IMR-90 (cell line): Measurements from ENCODE around the gene EXOG. TPM values are rescaled to one million over a fixed set of nuclear protein-coding genes. Genes with fewer than 3 reads are reported as not detected.

Source experiments
- ATAC-seq: fragments of 200-7000 bp; cut with Tn5 transposase; 2 replicates; pipeline ENCODE4 v1.9.1; 2020; ENCODE audit warnings: low read depth, mild to moderate bottlenecking, moderate library complexity
- BruUV-seq: library from RNA; stranded (reverse); fragments of 400-500 nt; replicated peaks from 2 replicates; lab custom pipeline; 2021; lab: Mats Ljungman, UMichigan
- CTCF ChIA-PET: fragments of 300-600 bp; formaldehyde crosslinking; extraction: SDS; loops from one replicate; lab custom pipeline; 2021; ENCODE audit warnings: antibody characterized with exemption; lab: Yijun Ruan, JAX
- POLR2A ChIA-PET: fragments of 300-600 bp; sonication (Branson Sonifier 250); formaldehyde crosslinking; loops from one replicate; lab custom pipeline; 2022; ENCODE audit warnings: antibody characterized with exemption; ENCODE audit not compliant: unreplicated experiment; lab: Charles Lee
- DNase-seq: peaks from one replicate; pipeline ENCODE4 v3.0.0; 2013
- H2AFZ ChIP-seq: replicated peaks from 2 replicates; pipeline ENCODE3; 2013; ENCODE audit warnings: low read length, mild to moderate bottlenecking; ENCODE audit not compliant: poor library complexity
- H2AK5ac ChIP-seq: 2 replicates; pipeline ENCODE4 v1.6.1; 2013; ENCODE audit warnings: low read depth, low read length, inconsistent platforms
- H2AK9ac ChIP-seq: replicated peaks from 2 replicates; pipeline ENCODE3; 2013; ENCODE audit warnings: mild to moderate bottlenecking, low read depth, low read length, moderate library complexity; ENCODE audit not compliant: poor library complexity
- H2BK120ac ChIP-seq: 2 replicates; pipeline ENCODE4 v1.6.1; 2013; ENCODE audit warnings: low read depth, low read length, inconsistent platforms
- H2BK15ac ChIP-seq: 3 replicates; pipeline ENCODE4 v1.6.1; 2013; ENCODE audit warnings: low read depth, low read length, inconsistent platforms
- H2BK20ac ChIP-seq: 2 replicates; pipeline ENCODE4 v1.6.1; 2013; ENCODE audit warnings: low read depth, mild to moderate bottlenecking, inconsistent platforms, low read length, moderate library complexity
- H2BK5ac ChIP-seq: 2 replicates; pipeline ENCODE4 v1.6.1; 2013; ENCODE audit warnings: mild to moderate bottlenecking, low read depth, low read length, inconsistent platforms; ENCODE audit not compliant: poor library complexity, severe bottlenecking
- H3K14ac ChIP-seq: replicated peaks from 2 replicates; pipeline ENCODE4 v1.6.1; 2013; ENCODE audit warnings: low read depth, low read length, inconsistent platforms
- H3K18ac ChIP-seq: 2 replicates; pipeline ENCODE4 v1.6.1; 2013; ENCODE audit warnings: low read depth, low read length, control low read depth
- H3K23ac ChIP-seq: 2 replicates; pipeline ENCODE4 v1.6.1; 2013; ENCODE audit warnings: low read depth, low read length, inconsistent platforms
- H3K27ac ChIP-seq: 2 replicates; pipeline ENCODE4 v1.5.1; 2013; ENCODE audit warnings: mild to moderate bottlenecking, control low read depth, low read length; ENCODE audit not compliant: insufficient read depth
- H3K27me3 ChIP-seq: 2 replicates; pipeline ENCODE4 v1.6.1; 2013; ENCODE audit warnings: low read length; ENCODE audit not compliant: control insufficient read depth, insufficient read depth
- H3K36me3 ChIP-seq: 2 replicates; pipeline ENCODE4 v1.6.1; 2013; ENCODE audit warnings: low read length, mixed read lengths; ENCODE audit not compliant: control insufficient read depth, insufficient read depth
- H3K4ac ChIP-seq: 2 replicates; pipeline ENCODE4 v1.6.1; 2013; ENCODE audit warnings: low read depth, low read length, inconsistent platforms
- H3K4me1 ChIP-seq: 2 replicates; pipeline ENCODE4 v1.6.1; 2013; ENCODE audit warnings: low read length, mixed read lengths; ENCODE audit not compliant: control insufficient read depth, insufficient read depth
- H3K4me2 ChIP-seq: 2 replicates; pipeline ENCODE4 v1.6.1; 2013; ENCODE audit warnings: low read depth, mild to moderate bottlenecking, control low read depth, low read length, moderate library complexity
- H3K4me3 ChIP-seq: 2 replicates; pipeline ENCODE4 v1.5.1; 2013; ENCODE audit warnings: low read depth, mild to moderate bottlenecking, control low read depth, low read length, moderate library complexity; ENCODE audit not compliant: insufficient read depth
- H3K56ac ChIP-seq: 2 replicates; pipeline ENCODE4 v1.6.1; 2013; ENCODE audit warnings: low read length, inconsistent platforms; ENCODE audit not compliant: insufficient read depth; ENCODE audit errors: extremely low read depth
- H3K79me1 ChIP-seq, 2 experiments: 2 replicates each; pipeline ENCODE4 v1.6.1; 2013; ENCODE audit warnings: low read length in 2 of 2, inconsistent platforms in 1 of 2, low read depth in 1 of 2
- H3K9ac ChIP-seq: 2 replicates; pipeline ENCODE4 v1.6.1; 2013; ENCODE audit warnings: low read depth, low read length, control low read depth
- H3K9me1 ChIP-seq: 2 replicates; pipeline ENCODE4 v1.6.1; 2013; ENCODE audit warnings: low read length, inconsistent platforms; ENCODE audit not compliant: insufficient read depth
- H3K9me3 ChIP-seq: 2 replicates; pipeline ENCODE4 v1.6.1; 2013; ENCODE audit warnings: low read length; ENCODE audit not compliant: control insufficient read depth, insufficient read depth
- H4K20me1 ChIP-seq: 2 replicates; pipeline ENCODE4 v1.6.1; 2013; ENCODE audit warnings: low read length, inconsistent platforms; ENCODE audit not compliant: insufficient read depth
- H4K5ac ChIP-seq: 2 replicates; pipeline ENCODE4 v1.6.1; 2013; ENCODE audit warnings: mild to moderate bottlenecking, low read depth, low read length, control low read depth
- H4K8ac ChIP-seq, 2 experiments: 2 replicates each; pipeline ENCODE4 v1.6.1; 2013; ENCODE audit warnings: low read depth in 2 of 2, low read length in 2 of 2, control low read depth in 1 of 2, inconsistent platforms in 1 of 2
- H4K91ac ChIP-seq: 2 replicates; pipeline ENCODE4 v1.6.1; 2013; ENCODE audit warnings: low read depth, low read length, inconsistent platforms; ENCODE audit not compliant: insufficient read depth
- BHLHE40 ChIP-seq: fragments of 150-350 bp; IDR thresholded peaks from 2 replicates; pipeline ENCODE4 v1.6.1; 2016; ENCODE audit warnings: mild to moderate bottlenecking, low read depth, low read length
- CEBPB ChIP-seq: IDR thresholded peaks from 2 replicates; pipeline ENCODE4 v1.6.1; 2012; ENCODE audit warnings: low read depth, low read length, improper control_type of control experiment
- CHD1 ChIP-seq: IDR thresholded peaks from 2 replicates; pipeline ENCODE4 v1.6.1; 2012; ENCODE audit warnings: low read depth, low read length, improper control_type of control experiment
- FOS ChIP-seq: fragments of 150-350 bp; IDR thresholded peaks from 2 replicates; pipeline ENCODE4 v1.6.1; 2016; ENCODE audit warnings: low read depth, low read length
- MAFK ChIP-seq: IDR thresholded peaks from 2 replicates; pipeline ENCODE4 v1.6.1; 2012; ENCODE audit warnings: low read depth, low read length, improper control_type of control experiment
- MAZ ChIP-seq: IDR thresholded peaks from 2 replicates; pipeline ENCODE4 v1.6.1; 2012; ENCODE audit warnings: low read depth, mild to moderate bottlenecking, low read length, improper control_type of control experiment, moderate library complexity, borderline replicate concordance
- MXI1 ChIP-seq: IDR thresholded peaks from 2 replicates; pipeline ENCODE4 v1.6.1; 2012; ENCODE audit warnings: low read depth, mild to moderate bottlenecking, low read length, moderate library complexity, borderline replicate concordance
- NFE2L2 ChIP-seq: fragments of 150-350 bp; IDR thresholded peaks from 2 replicates; pipeline ENCODE4 v1.6.1; 2016; ENCODE audit warnings: low read depth, mild to moderate bottlenecking, low read length
- POLR2A ChIP-seq: IDR thresholded peaks from 2 replicates; pipeline ENCODE4 v1.6.1; 2012; ENCODE audit warnings: mild to moderate bottlenecking, low read depth, low read length
- RAD21 ChIP-seq: IDR thresholded peaks from 2 replicates; pipeline ENCODE4 v1.6.1; 2012; ENCODE audit warnings: low read length, improper control_type of control experiment
- RCOR1 ChIP-seq: IDR thresholded peaks from 2 replicates; pipeline ENCODE4 v1.6.1; 2012; ENCODE audit warnings: mild to moderate bottlenecking, low read length, improper control_type of control experiment; ENCODE audit not compliant: insufficient replicate concordance
- RFX5 ChIP-seq: IDR thresholded peaks from 2 replicates; pipeline ENCODE4 v1.8.0; 2012; ENCODE audit warnings: low read depth, mild to moderate bottlenecking, low read length, moderate library complexity
- SMC3 ChIP-seq: fragments of 150-350 bp; IDR thresholded peaks from 2 replicates; pipeline ENCODE4 v1.6.1; 2016; ENCODE audit warnings: low read depth, mild to moderate bottlenecking, antibody characterized with exemption, low read length, moderate library complexity
- WGBS, 2 experiments: methylation state at CpG; one replicate each; pipeline versions ENCODE4 v1.1.5 to v1.1.7; 2013; ENCODE audit warnings: missing lambda C conversion rate in 2 of 2; ENCODE audit not compliant: insufficient read length in 1 of 2; ENCODE audit errors: extremely low coverage in 2 of 2; 5-methylcytosine and 5-hydroxymethylcytosine counted together
- dilution Hi-C: fragments of 300-500 bp; cut with HindIII; formaldehyde crosslinking; loops from one replicate; pipeline ENCODE4 v1.14.3; 2018; ENCODE audit warnings: low sequenced_read_pairs; ENCODE audit not compliant: unreplicated experiment
- in situ Hi-C: fragments of 300-500 bp; cut with MboI; formaldehyde crosslinking; loops from 3 replicates; pipeline ENCODE4 v1.14.3; 2019; ENCODE audit warnings: low sequenced_read_pairs, inconsistent platforms, mixed read lengths
- intact Hi-C: fragments of 100-400 bp; cut with micrococcal nuclease; formaldehyde crosslinking; loops from 2 replicates; pipeline ENCODE4 v1.10.0; 2022
- polyA plus RNA-seq, 3 experiments: library from polyadenylated mRNA; depleted of rRNA; stranded (reverse); fragments of >200 nt; gene quantifications; 2 replicates each; pipeline ENCODE4 v1.2.3, GENCODE V29; 2012; ENCODE audit warnings: low replicate concordance in 1 of 3
- total RNA-seq: library from RNA; depleted of rRNA; stranded (reverse); fragments of >200 nt; gene quantifications from 2 replicates; pipeline ENCODE4 v1.2.3, GENCODE V29; 2012
- TF ChIP-seq, protein P1 (sequence below): conservative IDR thresholded peaks from 2 replicates; pipeline ENCODE4 v1.5.1; 2012; ENCODE audit warnings: mild to moderate bottlenecking, low read depth, low read length, improper control_type of control experiment
- TF ChIP-seq, protein P2 (sequence below): fragments of 150-350 bp; IDR thresholded peaks from 2 replicates; pipeline ENCODE4 v1.6.1; 2017; ENCODE audit warnings: mild to moderate bottlenecking, antibody characterized with exemption, low read length, low read depth

The EXOG gene
- total and polyA plus RNA-seq, 2 of the 4 experiments (the other 2 are of a cell fraction) = 10.2 to 15.0 TPM

- no peak overlapping the region for H4K91ac ChIP-seq
- H3K14ac ChIP-seq = no peak overlapping the region
- dilution Hi-C loops = no loop called here
- no peak overlapping the region for H3K27ac ChIP-seq
- no peak overlapping the region for H2AK9ac ChIP-seq
- no peaks in the 10 kb centered on the region for H4K20me1 ChIP-seq
- H2AK5ac ChIP-seq = no peak overlapping the region
- H3K4me1 ChIP-seq = peaks cover 5% of the 10 kb centered on the region
- WGBS, 2 experiments = 0% methylated on average over 3 of the region's 5 CpGs; no CpG with 5 or more reads in 1 of the 2 experiments
- no peak overlapping the region for H2AFZ ChIP-seq
- H4K5ac ChIP-seq = no peak overlapping the region
- BruUV-seq = no TSS peak
- peak; percentile 67 for ATAC-seq
- H4K8ac ChIP-seq = no peak overlapping the region
- no peak overlapping the region for H3K9ac ChIP-seq
- H3K18ac ChIP-seq = no peak overlapping the region
- in situ Hi-C loops = loop anchor here (5.0 to 10.0 kb wide), 2 partner anchors 321 to 473 kb away; no protein-coding TSS in a partner anchor
- no peak overlapping the region for H2BK5ac ChIP-seq
- POLR2A ChIA-PET = no interaction called here
- CTCF ChIA-PET = interaction anchor here (0.6 to 5.1 kb wide), 22 partner anchors 8 to 949 kb away, joined by 3 to 32 read pairs (median 5); partner anchors contain the start of gene EXOG
- intact Hi-C loops = loop anchor here (1.0 to 10.0 kb wide), 6 partner anchors 130 to 509 kb away; no protein-coding TSS in a partner anchor
- H3K9me3 ChIP-seq = no peaks in the 10 kb centered on the region
- H3K56ac ChIP-seq = no peak overlapping the region
- no peak overlapping the region for H3K4me2 ChIP-seq
- H2BK15ac ChIP-seq = no peak overlapping the region
- H2BK20ac ChIP-seq = no peak overlapping the region
- H3K36me3 ChIP-seq = peaks cover 5% of the 10 kb centered on the region; the same call in 1 of the 2 replicates
- no peaks in the 10 kb centered on the region for H3K27me3 ChIP-seq
- no peaks in the 10 kb centered on the region; the same call in 1 of the 2 replicates for H3K9me1 ChIP-seq
- no peak overlapping the region for H3K4ac ChIP-seq
- DNase-seq = peak; percentile 75
- H2BK120ac ChIP-seq = no peak overlapping the region
- no peak overlapping the region for H3K4me3 ChIP-seq
- H3K23ac ChIP-seq = no peak overlapping the region
- peaks cover 3% of the 10 kb centered on the region in 2 experiments; a peak in 2 of 4 replicates for H3K79me1 ChIP-seq
- TF ChIP-seq, protein P1, sequence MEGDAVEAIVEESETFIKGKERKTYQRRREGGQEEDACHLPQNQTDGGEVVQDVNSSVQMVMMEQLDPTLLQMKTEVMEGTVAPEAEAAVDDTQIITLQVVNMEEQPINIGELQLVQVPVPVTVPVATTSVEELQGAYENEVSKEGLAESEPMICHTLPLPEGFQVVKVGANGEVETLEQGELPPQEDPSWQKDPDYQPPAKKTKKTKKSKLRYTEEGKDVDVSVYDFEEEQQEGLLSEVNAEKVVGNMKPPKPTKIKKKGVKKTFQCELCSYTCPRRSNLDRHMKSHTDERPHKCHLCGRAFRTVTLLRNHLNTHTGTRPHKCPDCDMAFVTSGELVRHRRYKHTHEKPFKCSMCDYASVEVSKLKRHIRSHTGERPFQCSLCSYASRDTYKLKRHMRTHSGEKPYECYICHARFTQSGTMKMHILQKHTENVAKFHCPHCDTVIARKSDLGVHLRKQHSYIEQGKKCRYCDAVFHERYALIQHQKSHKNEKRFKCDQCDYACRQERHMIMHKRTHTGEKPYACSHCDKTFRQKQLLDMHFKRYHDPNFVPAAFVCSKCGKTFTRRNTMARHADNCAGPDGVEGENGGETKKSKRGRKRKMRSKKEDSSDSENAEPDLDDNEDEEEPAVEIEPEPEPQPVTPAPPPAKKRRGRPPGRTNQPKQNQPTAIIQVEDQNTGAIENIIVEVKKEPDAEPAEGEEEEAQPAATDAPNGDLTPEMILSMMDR = peak; percentile 84
- TF ChIP-seq CHD1 = no peak
- TF ChIP-seq CEBPB = no peak
- TF ChIP-seq POLR2A = no peak
- TF ChIP-seq MAZ = no peak
- TF ChIP-seq FOS = no peak
- TF ChIP-seq, protein P2, sequence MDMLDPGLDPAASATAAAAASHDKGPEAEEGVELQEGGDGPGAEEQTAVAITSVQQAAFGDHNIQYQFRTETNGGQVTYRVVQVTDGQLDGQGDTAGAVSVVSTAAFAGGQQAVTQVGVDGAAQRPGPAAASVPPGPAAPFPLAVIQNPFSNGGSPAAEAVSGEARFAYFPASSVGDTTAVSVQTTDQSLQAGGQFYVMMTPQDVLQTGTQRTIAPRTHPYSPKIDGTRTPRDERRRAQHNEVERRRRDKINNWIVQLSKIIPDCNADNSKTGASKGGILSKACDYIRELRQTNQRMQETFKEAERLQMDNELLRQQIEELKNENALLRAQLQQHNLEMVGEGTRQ = no peak
- TF ChIP-seq NFE2L2 = no peak
- peak; percentile 78 for TF ChIP-seq SMC3
- TF ChIP-seq BHLHE40 = no peak
- no peak for TF ChIP-seq RFX5
- no peak for TF ChIP-seq RCOR1
- no peak for TF ChIP-seq MAFK
- peak; percentile 75 for TF ChIP-seq RAD21
- no peak for TF ChIP-seq MXI1
Observed at GRCh38 chr3:38521391-38521987, 25.3 kb downstream of the EXOG start.
